K562 (cell line): ENCODE results near the gene NAGLU. TPM values are rescaled to one million over a fixed set of nuclear protein-coding genes. Genes with fewer than 3 reads are reported as not detected.

ENCODE experiments used
- ATAC-seq: fragments of 200-7000 bp; cut with Tn5 transposase; 3 replicates; pipeline ENCODE4 v1.9.1; 2020; ENCODE audit warnings: moderate library complexity
- BruUV-seq: library from RNA; stranded (reverse); fragments of 400-500 nt; replicated peaks from 2 replicates; lab custom pipeline; 2021; lab: Mats Ljungman, UMichigan
- CTCF ChIA-PET: fragments of 300-600 bp; formaldehyde crosslinking; extraction: SDS; loops from one replicate; lab custom pipeline; 2021; ENCODE audit warnings: low intra/inter-chr PET ratio; lab: Yijun Ruan, JAX
- POLR2A ChIA-PET: fragments of 300-600, 350-650 bp; sonication (Branson Sonifier 250); formaldehyde crosslinking; extraction: SDS; loops from one replicate; lab custom pipeline; 2021; ENCODE audit warnings: antibody characterized with exemption, inconsistent platforms; lab: Yijun Ruan, JAX
- DNase-seq, 4 experiments: peaks; one replicate each; pipeline versions ENCODE4 v3.0.0 to v3.0.0-alpha.2; 2011 to 2018; ENCODE audit warnings: low spot score in 3 of 4, mixed read lengths in 3 of 4; ENCODE audit errors: extremely low read depth in 1 of 4
- FAIRE-seq: peaks from 2 replicates; lab custom pipeline; 2011; peaks lifted over from hg19 to GRCh38; lab: Jason Lieb, UNC
- H2AFZ ChIP-seq: 2 replicates; pipeline ENCODE4 v1.6.0; 2011; ENCODE audit warnings: low read depth, low read length, control low read depth, inconsistent platforms
- H3K27ac ChIP-seq: fragments of 200-600 bp; 3 replicates; pipeline ENCODE4 v1.8.0; 2011; ENCODE audit warnings: low read depth, mild to moderate bottlenecking, control low read depth, inconsistent platforms, low read length, moderate library complexity, mixed read lengths; ENCODE audit errors: extremely low read depth
- H3K27me3 ChIP-seq, 2 experiments: fragments of 300-600 bp in 1 of 2; 2 replicates in 1 of 2; 3 replicates in 1 of 2; pipeline versions ENCODE4 v1.6.0 to v1.8.0; 2011; ENCODE audit warnings: inconsistent platforms in 2 of 2, low read length in 2 of 2, mild to moderate bottlenecking in 1 of 2, mixed read lengths in 1 of 2, moderate library complexity in 1 of 2; ENCODE audit not compliant: control insufficient read depth in 2 of 2, insufficient read depth in 2 of 2
- H3K36me3 ChIP-seq: fragments of 300-600 bp; 3 replicates; pipeline ENCODE4 v1.8.0; 2011; ENCODE audit warnings: mild to moderate bottlenecking, low read length, inconsistent platforms; ENCODE audit not compliant: control insufficient read depth, insufficient read depth
- H3K4me1 ChIP-seq, 2 experiments: fragments of 200-600 bp in 1 of 2; replicated peaks in 1 of 2; 2 replicates in 1 of 2; 3 replicates in 1 of 2; pipeline versions ENCODE4 v1.5.1 to v1.8.0; 2011; ENCODE audit warnings: inconsistent platforms in 2 of 2, low read length in 2 of 2, mild to moderate bottlenecking in 1 of 2, mixed read lengths in 1 of 2, moderate library complexity in 1 of 2; ENCODE audit not compliant: control insufficient read depth in 2 of 2, insufficient read depth in 2 of 2
- H3K4me2 ChIP-seq: 2 replicates; pipeline ENCODE4 v1.6.1; 2011; ENCODE audit warnings: low read length, control low read depth, inconsistent platforms, mixed read lengths; ENCODE audit not compliant: insufficient read depth
- H3K4me3 ChIP-seq: fragments of 200-600 bp; sonication (generic), shearing (Covaris generic); 2 replicates; pipeline ENCODE4 v1.5.1; 2016; ENCODE audit warnings: control low read depth, inconsistent platforms
- H3K79me2 ChIP-seq: fragments of 200-600 bp; 3 replicates; pipeline ENCODE4 v1.8.0; 2011; ENCODE audit warnings: low read length, inconsistent platforms; ENCODE audit not compliant: control insufficient read depth, insufficient read depth
- H3K9ac ChIP-seq, 2 experiments: 2 replicates each; pipeline versions ENCODE4 v1.6.0 to v1.6.1; 2011; ENCODE audit warnings: low read depth in 2 of 2, low read length in 2 of 2, control low read depth in 1 of 2, inconsistent platforms in 1 of 2, mild to moderate bottlenecking in 1 of 2, mixed read lengths in 1 of 2; ENCODE audit not compliant: insufficient read depth in 1 of 2
- H3K9me1 ChIP-seq: one replicate; pipeline ENCODE4 v1.6.0; 2011; ENCODE audit warnings: inconsistent platforms, mild to moderate bottlenecking, low read length, moderate library complexity; ENCODE audit not compliant: control insufficient read depth, insufficient read depth
- H3K9me3 ChIP-seq: replicated peaks from 2 replicates; pipeline ENCODE4 v1.5.1; 2011; ENCODE audit warnings: low read depth, low read length, inconsistent platforms; ENCODE audit not compliant: control insufficient read depth, insufficient read depth
- H4K20me1 ChIP-seq: replicated peaks from 2 replicates; pipeline ENCODE4 v1.6.1; 2011; ENCODE audit warnings: low read length, inconsistent platforms, mixed read lengths; ENCODE audit not compliant: control insufficient read depth, insufficient read depth
- BHLHE40 ChIP-seq: IDR thresholded peaks from 2 replicates; pipeline ENCODE4 v1.6.1; 2011; ENCODE audit warnings: low read length, improper control_type of control experiment
- BRD4 ChIP-seq: fragments of 200-600 bp; sonication (generic); IDR thresholded peaks from 2 replicates; pipeline ENCODE4 v1.6.1; 2017; ENCODE audit warnings: inconsistent platforms
- CREM ChIP-seq: IDR thresholded peaks from 2 replicates; pipeline ENCODE4 v1.6.1; 2014; ENCODE audit warnings: antibody characterized with exemption, low read depth
- CXXC5 ChIP-seq: fragments of 250-450 bp; sonication (Bioruptor Pico); IDR thresholded peaks from 2 replicates; pipeline ENCODE4 v1.8.0; 2022; ENCODE audit warnings: inconsistent platforms, mild to moderate bottlenecking, moderate library complexity
- GABPA ChIP-seq: fragments of 200-800 bp; sonication (Bioruptor generic); conservative IDR thresholded peaks from 2 replicates; pipeline ENCODE4 v1.6.1; 2016; ENCODE audit warnings: low read depth, missing genetic modification characterization, missing compliant biosample characterization
- GATAD2B ChIP-seq: fragments of 450-650 bp; IDR thresholded peaks from 2 replicates; pipeline ENCODE4 v1.6.1; 2017; ENCODE audit warnings: mild to moderate bottlenecking, borderline replicate concordance
- GTF2E2 ChIP-seq: fragments of 200-800 bp; sonication (Bioruptor generic); IDR thresholded peaks from 2 replicates; pipeline ENCODE4 v1.6.1; 2016; ENCODE audit warnings: missing genetic modification characterization, missing compliant biosample characterization
- KDM5B ChIP-seq: fragments of 200-600 bp; sonication (generic); IDR thresholded peaks from 2 replicates; pipeline ENCODE4 v1.6.1; 2012; ENCODE audit warnings: low read depth, mild to moderate bottlenecking, moderate library complexity, low read length, control low read depth, inconsistent platforms; ENCODE audit not compliant: insufficient replicate concordance
- MYBL2 ChIP-seq, 2 experiments: fragments of 450-650 bp in 1 of 2; sonication (generic) in 1 of 2; formaldehyde crosslinking in 1 of 2; IDR thresholded peaks; 2 replicates each; pipeline versions ENCODE4 v1.6.1 to v1.8.1; 2017 to 2022; ENCODE audit warnings: borderline replicate concordance in 1 of 2, inconsistent platforms in 1 of 2, low read depth in 1 of 2, mild to moderate bottlenecking in 1 of 2, missing genetic modification reagents in 1 of 2, moderate library complexity in 1 of 2
- PHF20 ChIP-seq: fragments of 450-650 bp; IDR thresholded peaks from 2 replicates; pipeline ENCODE4 v1.6.1; 2018; ENCODE audit not compliant: partially characterized antibody
- YY1 ChIP-seq, 3 experiments: IDR thresholded peaks; 2 replicates each; pipeline ENCODE4 v1.6.1; 2011; ENCODE audit warnings: low read length in 2 of 3, mild to moderate bottlenecking in 2 of 3, moderate library complexity in 2 of 3, borderline replicate concordance in 1 of 3, control low read depth in 1 of 3, low read depth in 1 of 3; ENCODE audit not compliant: insufficient read depth in 3 of 3, insufficient replicate concordance in 2 of 3, control insufficient read depth in 1 of 3, insufficient read length in 1 of 3; ENCODE audit errors: extremely low read depth in 1 of 3
- ZNF584 ChIP-seq: fragments of 200-800 bp; sonication (Bioruptor generic); IDR thresholded peaks from 2 replicates; pipeline ENCODE4 v1.6.1; 2016; ENCODE audit warnings: low read depth, mild to moderate bottlenecking, missing genetic modification characterization, missing compliant biosample characterization
- WGBS: fragments of 100-300 bp; shearing (Covaris generic); methylation state at CpG from one replicate; pipeline ENCODE4 v1.1.6; 2016; ENCODE audit warnings: low coverage, mixed read lengths; ENCODE audit not compliant: insufficient coverage; ENCODE audit errors: missing lambda C conversion rate; 5-methylcytosine and 5-hydroxymethylcytosine counted together
- in situ Hi-C: fragments of 300-500 bp; cut with MboI; formaldehyde crosslinking; loops from 4 replicates; pipeline ENCODE4 v1.15.0; 2018; ENCODE audit warnings: inconsistent platforms, mixed read lengths
- intact Hi-C: fragments of 100-400 bp; cut with micrococcal nuclease; formaldehyde crosslinking; loops from 2 replicates; pipeline ENCODE4 v1.14.2; 2022
- polyA plus RNA-seq, 8 experiments: library from polyadenylated mRNA; depleted of rRNA in 4 of 8; stranded (reverse) in 5 of 8; unstranded in 3 of 8; fragments of >200 nt; fragmentation: Nextera tagmentation in 2 of 8; fragmentation: Illumina TruSeq in 1 of 8; extraction: Ambion mirVana in 2 of 8; extraction: Trizol in 1 of 8; gene quantifications; 2 replicates each; pipeline versions ENCODE4 v1.2.1 to v1.2.3, GENCODE V29; 2011 to 2014; ENCODE audit warnings: inconsistent platforms in 1 of 8, missing spikeins in 1 of 8
- total RNA-seq, 7 experiments: library from RNA; depleted of rRNA in 6 of 7; stranded (reverse); fragments of >200 nt in 6 of 7; fragmentation: Illumina TruSeq in 2 of 7; extraction: Trizol in 2 of 7; gene quantifications; 2 replicates each; pipeline versions ENCODE4 v1.2.1 to v1.2.3, GENCODE V29; 2011 to 2021; ENCODE audit warnings: low replicate concordance in 1 of 7
- TF ChIP-seq, protein P1 (sequence below): sonication (generic); formaldehyde crosslinking; IDR thresholded peaks from 2 replicates; pipeline ENCODE4 v1.8.0; 2022; ENCODE audit warnings: mild to moderate bottlenecking, missing genetic modification reagents
- TF ChIP-seq, protein P2 (sequence below): sonication (generic); formaldehyde crosslinking; IDR thresholded peaks from 2 replicates; pipeline ENCODE4 v1.9.0; 2022; ENCODE audit warnings: mild to moderate bottlenecking, missing genetic modification reagents
- TF ChIP-seq, protein P3 (sequence below): fragments of 150-350 bp; conservative IDR thresholded peaks from 2 replicates; pipeline ENCODE4 v1.6.1; 2014; ENCODE audit warnings: low read length

NAGLU gene
- total and polyA plus RNA-seq, 9 of the 15 experiments (the other 6 are each of a cell fraction or from before 2014, with no cell fraction given), result 0.04 to 21.5 (median 8.5) TPM

DNA sequence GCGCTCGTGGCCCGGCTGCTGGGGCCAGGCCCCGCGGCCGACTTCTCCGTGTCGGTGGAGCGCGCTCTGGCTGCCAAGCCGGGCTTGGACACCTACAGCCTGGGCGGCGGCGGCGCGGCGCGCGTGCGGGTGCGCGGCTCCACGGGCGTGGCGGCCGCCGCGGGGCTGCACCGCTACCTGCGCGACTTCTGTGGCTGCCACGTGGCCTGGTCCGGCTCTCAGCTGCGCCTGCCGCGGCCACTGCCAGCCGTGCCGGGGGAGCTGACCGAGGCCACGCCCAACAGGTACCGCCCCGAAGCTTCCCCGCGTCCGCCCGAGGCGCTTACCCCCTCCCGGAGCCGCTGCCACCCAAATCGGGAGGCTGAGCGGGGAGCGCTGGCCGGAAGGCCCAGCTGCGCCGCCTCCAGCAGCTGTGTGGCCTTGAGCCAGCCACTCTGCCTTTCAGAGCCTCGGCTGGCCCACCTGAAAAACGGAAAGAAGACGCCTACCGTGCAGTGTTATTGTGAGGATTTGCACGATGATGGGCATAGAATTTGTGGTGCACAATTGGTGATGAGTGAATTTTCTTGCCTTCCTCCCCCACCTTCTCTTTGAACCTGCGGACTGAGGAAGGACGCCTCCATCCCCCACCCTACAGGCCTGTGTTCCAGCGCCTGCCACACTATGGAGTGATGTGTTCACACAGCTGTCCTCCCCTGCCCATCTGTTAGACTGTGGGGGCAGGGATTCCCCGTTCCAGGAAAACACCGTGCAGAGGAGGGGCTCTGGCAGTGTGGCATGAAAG is 523 bp downstream of the NAGLU start:
- Histone ChIP-seq H3K27me3 (no peaks in the 10 kb centered on the region), H3K79me2 (peaks cover 17% of the 10 kb centered on the region), H3K4me2 (peak overlapping the region; percentile 92), H3K9me3 (no peaks in the 10 kb centered on the region), H3K4me3 (peak overlapping the region; percentile 64), H3K4me1 (peaks cover 26 to 54% of the 10 kb centered on the region in 2 experiments; a peak in 4 of 5 replicates), H3K36me3 (peaks cover 25% of the 10 kb centered on the region; the same call in 2 of the 3 replicates), H3K9me1 (no peaks in the 10 kb centered on the region), H2AFZ (peak overlapping the region; percentile 87), H3K27ac (peak overlapping the region; percentile 80), H3K9ac (peak overlapping the region; percentile 70 to 97), H4K20me1 (no peaks in the 10 kb centered on the region; the same call in 1 of the 2 replicates)
- ATAC-seq, result peak; percentile 81
- DNase-seq, result peak; percentile 90 to 97 (median 95)
- WGBS, result under 1% methylated on average over 46 of the region's 65 CpGs
- CTCF ChIA-PET, result interaction anchor here (0.7 to 1.3 kb wide), 2 partner anchors 19 to 30 kb away, joined by 3 to 6 read pairs; partner anchors contain the start of gene MLX
- BruUV-seq, result no TSS peak
- in situ Hi-C loops, result no loop called here
- intact Hi-C loops, result no loop called here
- POLR2A ChIA-PET, result interaction anchor here (0.5 to 2.7 kb wide), 13 partner anchors 10 to 606 kb away, joined by 3 to 15 read pairs (median 4); partner anchors contain the start of gene ODAD4
- FAIRE-seq, result peak; percentile 69
- TF ChIP-seq, protein P1, sequence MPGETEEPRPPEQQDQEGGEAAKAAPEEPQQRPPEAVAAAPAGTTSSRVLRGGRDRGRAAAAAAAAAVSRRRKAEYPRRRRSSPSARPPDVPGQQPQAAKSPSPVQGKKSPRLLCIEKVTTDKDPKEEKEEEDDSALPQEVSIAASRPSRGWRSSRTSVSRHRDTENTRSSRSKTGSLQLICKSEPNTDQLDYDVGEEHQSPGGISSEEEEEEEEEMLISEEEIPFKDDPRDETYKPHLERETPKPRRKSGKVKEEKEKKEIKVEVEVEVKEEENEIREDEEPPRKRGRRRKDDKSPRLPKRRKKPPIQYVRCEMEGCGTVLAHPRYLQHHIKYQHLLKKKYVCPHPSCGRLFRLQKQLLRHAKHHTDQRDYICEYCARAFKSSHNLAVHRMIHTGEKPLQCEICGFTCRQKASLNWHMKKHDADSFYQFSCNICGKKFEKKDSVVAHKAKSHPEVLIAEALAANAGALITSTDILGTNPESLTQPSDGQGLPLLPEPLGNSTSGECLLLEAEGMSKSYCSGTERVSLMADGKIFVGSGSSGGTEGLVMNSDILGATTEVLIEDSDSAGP (CRISPR knock-in tag), result no peak
- TF ChIP-seq GTF2E2 (tag), result 0 out of 2 replicates have a peak, but pooled peaks have one; percentile 48
- TF ChIP-seq PHF20, result peak; percentile 32
- peak; percentile 75 for TF ChIP-seq GABPA
- no peak for TF ChIP-seq MYBL2 (IDR thresholded peaks at IDR 0.05; ENCODE audit: low read depth)
- TF ChIP-seq MYBL2 (CRISPR knock-in tag; IDR thresholded peaks at IDR 0.05; ENCODE audit: borderline replicate concordance), result no peak
- TF ChIP-seq ZNF584 (CRISPR knock-in tag), result no peak
- TF ChIP-seq BRD4, result no peak
- TF ChIP-seq, protein P2, sequence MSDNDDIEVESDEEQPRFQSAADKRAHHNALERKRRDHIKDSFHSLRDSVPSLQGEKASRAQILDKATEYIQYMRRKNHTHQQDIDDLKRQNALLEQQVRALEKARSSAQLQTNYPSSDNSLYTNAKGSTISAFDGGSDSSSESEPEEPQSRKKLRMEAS (CRISPR knock-in tag), result no peak; the same call in none of the 2 replicates
- 0 out of 2 replicates have a peak, but pooled peaks have one; percentile 27 for TF ChIP-seq CREM
- TF ChIP-seq, protein P3, sequence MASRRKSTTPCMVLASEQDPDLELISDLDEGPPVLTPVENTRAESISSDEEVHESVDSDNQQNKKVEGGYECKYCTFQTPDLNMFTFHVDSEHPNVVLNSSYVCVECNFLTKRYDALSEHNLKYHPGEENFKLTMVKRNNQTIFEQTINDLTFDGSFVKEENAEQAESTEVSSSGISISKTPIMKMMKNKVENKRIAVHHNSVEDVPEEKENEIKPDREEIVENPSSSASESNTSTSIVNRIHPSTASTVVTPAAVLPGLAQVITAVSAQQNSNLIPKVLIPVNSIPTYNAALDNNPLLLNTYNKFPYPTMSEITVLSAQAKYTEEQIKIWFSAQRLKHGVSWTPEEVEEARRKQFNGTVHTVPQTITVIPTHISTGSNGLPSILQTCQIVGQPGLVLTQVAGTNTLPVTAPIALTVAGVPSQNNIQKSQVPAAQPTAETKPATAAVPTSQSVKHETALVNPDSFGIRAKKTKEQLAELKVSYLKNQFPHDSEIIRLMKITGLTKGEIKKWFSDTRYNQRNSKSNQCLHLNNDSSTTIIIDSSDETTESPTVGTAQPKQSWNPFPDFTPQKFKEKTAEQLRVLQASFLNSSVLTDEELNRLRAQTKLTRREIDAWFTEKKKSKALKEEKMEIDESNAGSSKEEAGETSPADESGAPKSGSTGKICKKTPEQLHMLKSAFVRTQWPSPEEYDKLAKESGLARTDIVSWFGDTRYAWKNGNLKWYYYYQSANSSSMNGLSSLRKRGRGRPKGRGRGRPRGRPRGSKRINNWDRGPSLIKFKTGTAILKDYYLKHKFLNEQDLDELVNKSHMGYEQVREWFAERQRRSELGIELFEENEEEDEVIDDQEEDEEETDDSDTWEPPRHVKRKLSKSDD, result no peak
- TF ChIP-seq KDM5B, result peak; percentile 21
- peak; percentile 84; the same call in 1 of the 2 replicates for TF ChIP-seq GATAD2B
- TF ChIP-seq CXXC5 (CRISPR knock-in tag), result peak; percentile 65
- TF ChIP-seq YY1 (IDR thresholded peaks at IDR 0.05; ENCODE audit: borderline replicate concordance in 1 of 3, control insufficient read depth in 1 of 3, extremely low read depth in 1 of 3, insufficient read depth in 3 of 3, insufficient read length in 1 of 3, insufficient replicate concordance in 2 of 3, low read depth in 1 of 3, low read length in 2 of 3), result peak in 2 of 3 experiments; percentile 8 to 25
- TF ChIP-seq BHLHE40, result peak; percentile 72
